C4-2B (cell line): Measurements from ENCODE around the gene PPP1R13L.
"Not testable (repeated sequence)": the region's sequence is repeated elsewhere in the genome, so short reads cannot be mapped to it uniquely, and the experiment has no call there.

ENCODE experiments used
- H3K27ac ChIP-seq: fragments of 450-650 bp; 2 replicates; pipeline ENCODE4 v1.5.1; 2017
- ZFX ChIP-seq: fragments of 450-650 bp; IDR thresholded peaks from 2 replicates; pipeline ENCODE4 v1.6.1; 2017
- TF ChIP-seq, protein P1 (sequence below): fragments of 450-650 bp; conservative IDR thresholded peaks from 2 replicates; pipeline ENCODE4 v1.5.1; 2017; ENCODE audit warnings: mild to moderate bottlenecking

The PPP1R13L gene

DNA sequence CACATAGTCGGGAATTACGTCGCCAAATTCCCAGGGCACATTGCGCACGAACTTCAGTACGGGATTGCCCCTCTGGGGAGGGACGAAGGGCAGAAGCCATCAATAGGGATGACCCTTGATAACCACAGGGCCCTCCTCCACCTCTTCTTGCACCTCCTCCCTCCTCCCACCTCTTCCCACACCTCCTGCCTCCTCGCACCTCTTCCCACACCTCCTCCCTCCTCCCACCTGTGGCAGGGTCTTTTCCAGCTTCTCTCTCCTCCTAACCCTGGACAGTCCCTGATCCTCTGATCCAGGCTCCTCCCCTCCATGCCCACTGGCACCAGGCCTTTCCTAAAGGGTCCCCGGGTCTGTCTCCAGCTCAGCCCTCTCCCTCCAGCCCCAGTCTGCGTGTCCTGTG is 15.5 kb upstream of the PPP1R13L start:
- TF ChIP-seq ZFX, result no peak
- TF ChIP-seq, protein P1, sequence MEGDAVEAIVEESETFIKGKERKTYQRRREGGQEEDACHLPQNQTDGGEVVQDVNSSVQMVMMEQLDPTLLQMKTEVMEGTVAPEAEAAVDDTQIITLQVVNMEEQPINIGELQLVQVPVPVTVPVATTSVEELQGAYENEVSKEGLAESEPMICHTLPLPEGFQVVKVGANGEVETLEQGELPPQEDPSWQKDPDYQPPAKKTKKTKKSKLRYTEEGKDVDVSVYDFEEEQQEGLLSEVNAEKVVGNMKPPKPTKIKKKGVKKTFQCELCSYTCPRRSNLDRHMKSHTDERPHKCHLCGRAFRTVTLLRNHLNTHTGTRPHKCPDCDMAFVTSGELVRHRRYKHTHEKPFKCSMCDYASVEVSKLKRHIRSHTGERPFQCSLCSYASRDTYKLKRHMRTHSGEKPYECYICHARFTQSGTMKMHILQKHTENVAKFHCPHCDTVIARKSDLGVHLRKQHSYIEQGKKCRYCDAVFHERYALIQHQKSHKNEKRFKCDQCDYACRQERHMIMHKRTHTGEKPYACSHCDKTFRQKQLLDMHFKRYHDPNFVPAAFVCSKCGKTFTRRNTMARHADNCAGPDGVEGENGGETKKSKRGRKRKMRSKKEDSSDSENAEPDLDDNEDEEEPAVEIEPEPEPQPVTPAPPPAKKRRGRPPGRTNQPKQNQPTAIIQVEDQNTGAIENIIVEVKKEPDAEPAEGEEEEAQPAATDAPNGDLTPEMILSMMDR, result no peak
- no peak overlapping the region for H3K27ac ChIP-seq

DNA sequence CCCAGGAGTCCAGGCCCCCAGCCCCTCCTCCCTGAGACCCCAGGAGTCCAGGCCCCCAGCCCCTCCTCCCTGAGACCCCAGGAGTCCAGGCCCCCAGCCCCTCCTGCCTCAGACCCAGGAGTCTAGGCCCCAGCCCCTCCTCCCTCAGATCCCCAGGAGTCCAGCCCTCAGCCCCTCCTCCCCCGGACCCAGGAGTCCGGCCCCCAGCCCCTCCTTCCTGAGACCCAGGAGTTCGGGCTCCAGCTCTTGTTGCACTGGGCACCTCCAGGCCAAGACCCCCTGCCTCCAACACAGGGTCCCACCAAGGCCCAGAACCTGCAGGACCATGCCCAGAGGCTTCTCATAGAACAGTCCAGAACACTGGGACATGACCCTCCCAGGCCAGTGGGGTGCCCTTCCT is 15.0 kb upstream of the PPP1R13L start:
- H3K27ac ChIP-seq, result no peak overlapping the region
- TF ChIP-seq, protein P1, result no peak
- no peak for TF ChIP-seq ZFX

DNA sequence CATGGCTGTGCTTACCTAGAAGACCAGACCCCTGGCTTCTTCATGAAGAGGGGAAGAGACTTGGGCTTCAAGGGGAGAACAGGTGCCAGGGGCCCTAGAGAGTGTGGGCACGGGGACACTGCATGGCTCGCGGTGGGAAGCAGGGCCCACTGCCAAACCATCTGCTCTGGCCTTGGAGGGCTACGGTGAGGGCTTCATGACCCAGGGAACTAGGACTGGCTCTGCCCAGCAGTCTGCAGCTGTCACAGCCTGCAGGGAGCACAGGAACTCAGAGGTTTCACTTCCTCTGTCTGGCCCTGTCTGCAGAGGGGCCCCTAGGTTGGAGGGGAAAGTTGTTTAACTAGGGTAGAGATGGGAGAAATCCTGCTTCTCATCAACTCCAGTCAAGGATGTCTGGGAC is 14.5 kb upstream of the PPP1R13L start:
- TF ChIP-seq, protein P1, result no peak
- no peak for TF ChIP-seq ZFX
- no peak overlapping the region for H3K27ac ChIP-seq

DNA sequence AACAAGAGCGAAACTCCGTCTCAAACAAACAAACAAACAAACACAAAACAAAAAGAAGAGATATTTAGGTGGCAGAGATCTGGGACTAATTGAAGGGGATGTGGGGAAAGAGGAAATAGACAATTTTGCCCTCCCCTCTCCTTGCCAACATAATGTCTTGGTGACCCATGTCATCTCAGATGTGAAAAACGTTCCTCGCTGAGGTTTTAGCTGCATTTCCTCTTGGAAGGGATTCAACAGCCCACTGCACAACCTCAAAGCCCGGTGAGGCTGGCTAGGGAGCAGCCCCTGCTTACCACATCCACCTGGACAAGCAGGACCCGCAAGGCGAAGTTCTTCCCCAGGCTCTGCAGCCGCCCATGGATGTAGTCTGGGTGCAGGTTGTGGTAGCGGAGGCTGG is 13.9 kb upstream of the PPP1R13L start:
- no peak for TF ChIP-seq ZFX
- TF ChIP-seq, protein P1, result no peak
- H3K27ac ChIP-seq, result no peak overlapping the region

DNA sequence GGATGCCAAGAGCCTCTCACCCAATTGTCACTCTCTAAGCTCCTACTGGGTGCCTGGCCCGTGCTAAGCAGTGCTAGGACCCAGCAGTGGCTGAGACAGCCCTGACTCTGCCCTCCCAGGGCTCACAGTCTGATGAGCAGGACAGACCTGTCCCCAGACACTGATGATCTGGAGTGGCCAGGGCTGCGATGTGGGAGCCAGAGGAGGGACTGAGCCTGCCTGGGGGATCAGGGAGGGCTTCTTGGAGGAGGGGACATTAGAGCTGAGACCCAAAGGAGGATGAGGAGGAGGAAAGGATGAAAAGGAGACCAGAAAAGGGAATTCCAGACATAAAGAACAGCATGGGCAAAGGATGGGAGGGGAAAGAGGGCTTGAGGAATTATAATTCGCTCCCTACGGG is 12.3 kb upstream of the PPP1R13L start:
- TF ChIP-seq ZFX, result no peak
- TF ChIP-seq, protein P1, result no peak
- H3K27ac ChIP-seq, result no peak overlapping the region

DNA sequence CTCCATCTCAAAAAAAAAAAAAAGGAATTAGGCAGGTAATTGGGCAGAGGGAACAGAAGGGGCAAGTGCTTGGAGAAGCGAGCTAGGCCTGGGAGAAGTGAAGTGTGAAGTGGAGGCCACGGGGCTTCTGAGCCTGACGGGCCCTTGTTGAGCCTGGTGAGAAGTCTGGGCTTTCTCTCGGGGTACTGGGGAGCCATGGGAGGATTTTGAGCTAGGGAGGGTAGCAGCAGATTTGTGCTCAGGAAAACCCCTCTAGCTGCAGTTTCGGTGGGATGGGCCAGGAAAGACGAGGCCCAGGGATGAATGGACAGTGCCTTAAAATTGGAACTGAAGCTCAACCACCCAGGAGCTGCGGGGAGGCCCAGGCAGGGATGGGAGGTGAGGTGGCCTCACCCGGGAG is 9.6 kb upstream of the PPP1R13L start:
- H3K27ac ChIP-seq, result no peak overlapping the region
- TF ChIP-seq, protein P1, result no peak
- TF ChIP-seq ZFX, result no peak

DNA sequence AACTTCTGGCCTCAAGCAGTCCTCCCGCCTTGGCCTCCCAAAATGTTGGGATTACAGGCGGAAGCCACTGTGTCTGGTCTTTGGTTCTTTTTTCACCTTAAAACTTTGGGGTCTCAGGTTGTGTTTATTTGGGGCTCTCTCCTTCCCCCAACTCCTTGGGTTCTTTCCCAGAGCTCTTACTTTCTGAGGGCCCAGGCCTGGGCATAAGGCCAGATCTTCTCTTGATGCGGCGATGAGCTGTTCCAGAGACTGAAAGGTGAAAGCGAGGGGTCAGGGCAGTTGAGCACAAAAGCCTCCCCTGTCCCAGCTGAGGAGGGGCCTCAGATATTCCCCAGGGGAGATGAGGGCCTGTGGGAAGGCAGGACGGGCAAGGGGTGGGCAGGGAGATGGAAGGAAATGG is 8.6 kb upstream of the PPP1R13L start:
- H3K27ac ChIP-seq, result no peak overlapping the region
- TF ChIP-seq, protein P1, result no peak
- TF ChIP-seq ZFX, result no peak

DNA sequence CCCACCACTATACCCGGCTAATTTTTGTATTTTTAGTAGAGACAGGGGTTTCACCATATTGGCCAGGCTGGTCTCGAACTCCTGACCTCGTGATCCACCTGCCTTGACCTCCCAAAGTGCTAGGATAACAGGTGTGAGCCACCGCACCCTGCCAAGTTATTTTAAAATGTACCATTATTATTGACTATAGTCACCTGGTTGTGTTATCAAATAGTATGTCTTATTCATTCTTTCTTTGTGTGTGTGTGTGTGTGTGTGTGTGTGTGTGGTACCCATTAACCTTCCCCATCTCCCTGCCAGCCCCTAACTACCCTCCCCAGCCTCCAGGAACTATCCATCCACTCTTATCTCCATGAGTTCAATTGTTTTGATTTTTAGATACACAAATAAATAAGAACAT is 5.5 kb upstream of the PPP1R13L start:
- H3K27ac ChIP-seq, result not testable (repeated sequence)
